OCI-LY3 (cell line): ENCODE data around the gene TMEM18.

Source experiments
- H2AFZ ChIP-seq: fragments of 200-600, 300-600 bp; shearing (Covaris generic); 2 replicates; pipeline ENCODE4 v1.6.0; 2014; ENCODE audit warnings: antibody characterized with exemption, low read depth, low read length
- H3K27ac ChIP-seq: fragments of 200-600, 300-600 bp; sonication (generic); 2 replicates; pipeline ENCODE4 v1.5.1; 2014; ENCODE audit warnings: mild to moderate bottlenecking, low read length, moderate library complexity, mixed read lengths
- H3K27me3 ChIP-seq: fragments of 200-600, 300-600 bp; sonication (generic); 2 replicates; pipeline ENCODE4 v1.6.1; 2014; ENCODE audit warnings: low read depth, low read length, mixed read lengths
- H3K36me3 ChIP-seq: fragments of 200-600, 300-600 bp; sonication (generic); replicated peaks from 2 replicates; pipeline ENCODE3; 2014; ENCODE audit warnings: low read depth, low read length, mixed read lengths
- H3K4me1 ChIP-seq: fragments of 300-600, 200-600 bp; sonication (generic); 2 replicates; pipeline ENCODE4 v1.6.1; 2014; ENCODE audit warnings: low read length, mixed read lengths
- H3K4me2 ChIP-seq: fragments of 200-600, 300-600 bp; sonication (generic); 2 replicates; pipeline ENCODE4 v1.6.1; 2014; ENCODE audit warnings: low read length, mixed read lengths
- H3K4me3 ChIP-seq: fragments of 300-600, 200-600 bp; sonication (generic); 2 replicates; pipeline ENCODE4 v1.5.1; 2014; ENCODE audit warnings: antibody characterized with exemption, mild to moderate bottlenecking, low read length, moderate library complexity
- H3K79me2 ChIP-seq: fragments of 300-600, 200-600 bp; shearing (Covaris generic); 2 replicates; pipeline ENCODE4 v1.6.1; 2014; ENCODE audit warnings: mild to moderate bottlenecking, low read length, mixed read lengths
- H3K9ac ChIP-seq: fragments of 300-600, 200-600 bp; shearing (Covaris generic); 2 replicates; pipeline ENCODE4 v1.6.0; 2014; ENCODE audit warnings: mild to moderate bottlenecking, low read length, moderate library complexity
- H3K9me3 ChIP-seq: fragments of 200-600, 300-600 bp; shearing (Covaris generic); 2 replicates; pipeline ENCODE4 v1.6.1; 2014; ENCODE audit warnings: low read length, mixed read lengths; ENCODE audit not compliant: insufficient read depth
- H4K20me1 ChIP-seq: fragments of 200-600, 300-600 bp; sonication (generic); 2 replicates; pipeline ENCODE4 v1.6.1; 2016; ENCODE audit warnings: low read length, mixed read lengths; ENCODE audit not compliant: insufficient read depth
- EZH2phosphoT487 ChIP-seq: fragments of 200-600 bp; shearing (Covaris generic); IDR thresholded peaks from 2 replicates; pipeline ENCODE4 v1.6.1; 2018; ENCODE audit warnings: antibody characterized with exemption, mixed run types, low read depth
- TF ChIP-seq, protein P1 (sequence below): fragments of 200-600, 300-600 bp; sonication (generic); IDR thresholded peaks from 2 replicates; pipeline ENCODE4 v1.5.1; 2014; ENCODE audit warnings: antibody characterized with exemption, low read length, low read depth

Gene TMEM18

DNA sequence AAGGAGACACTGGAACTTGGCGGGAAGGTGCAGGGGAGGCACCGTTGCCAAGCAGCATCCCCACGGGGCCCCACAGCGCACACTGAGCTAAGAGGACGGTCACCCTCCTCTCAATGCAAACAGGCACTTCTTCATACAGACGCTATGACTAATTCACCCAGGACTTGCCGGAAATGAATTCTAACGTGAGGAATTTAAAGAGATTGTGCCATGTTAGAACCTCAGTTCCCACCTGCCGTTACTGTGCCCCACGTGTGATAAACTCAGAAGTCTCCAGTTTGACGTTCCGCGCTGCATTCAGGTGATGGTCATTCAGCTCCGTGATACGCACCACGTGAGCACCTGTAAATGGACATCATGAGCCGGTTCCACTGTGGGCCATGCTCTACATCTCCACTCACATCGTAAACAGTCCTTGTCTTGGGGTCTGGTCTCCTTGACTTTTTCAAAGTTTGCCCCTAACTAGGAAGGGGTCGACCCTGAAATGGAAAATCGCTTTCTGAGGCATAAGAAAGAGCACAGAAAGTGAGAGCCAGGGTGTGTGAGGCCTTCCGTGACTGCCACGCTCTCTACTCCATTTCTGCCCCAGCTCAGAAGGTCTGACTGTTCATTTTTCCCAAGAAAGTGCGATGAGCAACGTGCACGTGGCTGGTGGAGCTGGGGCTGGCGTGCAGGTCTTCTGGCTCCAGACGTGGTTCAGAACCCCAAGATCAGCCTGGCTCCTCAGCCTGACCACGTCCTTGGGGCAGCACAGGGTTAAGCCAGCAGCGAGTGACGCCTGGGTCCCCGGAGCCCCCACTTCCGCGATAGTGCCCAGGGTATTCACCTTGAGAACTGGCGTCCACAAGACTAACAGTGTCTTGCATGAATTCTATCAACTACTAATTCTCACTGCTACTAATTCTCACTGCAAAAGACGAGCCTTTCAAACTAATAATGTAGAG lies 35.1 kb downstream of the TMEM18 start:
- Histone ChIP-seq H3K9me3 (no peaks in the 10 kb centered on the region), H2AFZ (no peak overlapping the region), H3K4me3 (no peak overlapping the region), H3K4me1 (peaks cover 3% of the 10 kb centered on the region), H4K20me1 (no peaks in the 10 kb centered on the region), H3K27ac (no peak overlapping the region), H3K79me2 (no peaks in the 10 kb centered on the region), H3K4me2 (no peak overlapping the region), H3K27me3 (peaks cover 16% of the 10 kb centered on the region), H3K36me3 (no peaks in the 10 kb centered on the region), H3K9ac (no peak overlapping the region)
- no peak for TF ChIP-seq EZH2phosphoT487
- TF ChIP-seq, protein P1, sequence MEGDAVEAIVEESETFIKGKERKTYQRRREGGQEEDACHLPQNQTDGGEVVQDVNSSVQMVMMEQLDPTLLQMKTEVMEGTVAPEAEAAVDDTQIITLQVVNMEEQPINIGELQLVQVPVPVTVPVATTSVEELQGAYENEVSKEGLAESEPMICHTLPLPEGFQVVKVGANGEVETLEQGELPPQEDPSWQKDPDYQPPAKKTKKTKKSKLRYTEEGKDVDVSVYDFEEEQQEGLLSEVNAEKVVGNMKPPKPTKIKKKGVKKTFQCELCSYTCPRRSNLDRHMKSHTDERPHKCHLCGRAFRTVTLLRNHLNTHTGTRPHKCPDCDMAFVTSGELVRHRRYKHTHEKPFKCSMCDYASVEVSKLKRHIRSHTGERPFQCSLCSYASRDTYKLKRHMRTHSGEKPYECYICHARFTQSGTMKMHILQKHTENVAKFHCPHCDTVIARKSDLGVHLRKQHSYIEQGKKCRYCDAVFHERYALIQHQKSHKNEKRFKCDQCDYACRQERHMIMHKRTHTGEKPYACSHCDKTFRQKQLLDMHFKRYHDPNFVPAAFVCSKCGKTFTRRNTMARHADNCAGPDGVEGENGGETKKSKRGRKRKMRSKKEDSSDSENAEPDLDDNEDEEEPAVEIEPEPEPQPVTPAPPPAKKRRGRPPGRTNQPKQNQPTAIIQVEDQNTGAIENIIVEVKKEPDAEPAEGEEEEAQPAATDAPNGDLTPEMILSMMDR = no peak

DNA sequence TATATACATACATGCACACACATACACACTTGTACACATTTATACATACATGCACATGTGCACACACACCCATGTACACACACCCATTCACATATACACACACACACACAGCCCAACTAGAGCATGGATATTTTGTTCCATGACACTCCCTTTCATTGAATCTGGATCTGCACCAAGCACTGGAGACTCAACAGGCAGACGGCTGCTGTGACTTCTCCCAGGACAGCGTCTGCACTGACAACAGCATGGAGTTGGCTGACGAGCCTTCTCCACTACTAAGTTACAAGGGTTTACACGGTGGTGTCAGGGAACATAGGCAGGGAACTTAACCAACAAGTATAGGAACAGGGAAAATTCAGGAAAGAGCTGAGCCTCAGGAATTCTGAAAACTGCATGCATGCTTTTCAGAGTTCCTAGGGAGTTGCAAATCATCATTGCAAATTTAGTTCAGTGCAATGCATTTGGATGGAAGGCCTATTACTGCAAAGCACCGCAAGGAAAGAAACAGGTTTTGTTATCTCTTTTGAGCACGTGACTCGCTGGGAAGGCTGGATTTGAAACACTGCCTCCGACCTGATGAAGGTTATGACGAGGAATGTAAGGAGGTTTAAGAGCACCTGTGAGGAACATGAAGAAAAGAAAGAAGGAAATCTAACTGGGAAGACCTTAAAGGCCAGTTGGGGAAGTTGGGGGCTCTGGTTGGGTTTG lies 35.9 kb downstream of the TMEM18 start:
- Histone ChIP-seq H3K9ac (no peak overlapping the region), H3K4me1 (no peaks in the 10 kb centered on the region), H3K27me3 (peaks cover 14% of the 10 kb centered on the region), H4K20me1 (no peaks in the 10 kb centered on the region), H3K9me3 (no peaks in the 10 kb centered on the region), H3K79me2 (no peaks in the 10 kb centered on the region), H2AFZ (no peak overlapping the region), H3K4me2 (no peak overlapping the region), H3K4me3 (no peak overlapping the region), H3K36me3 (no peaks in the 10 kb centered on the region), H3K27ac (no peak overlapping the region)
- no peak for TF ChIP-seq EZH2phosphoT487
- TF ChIP-seq, protein P1 = no peak

DNA sequence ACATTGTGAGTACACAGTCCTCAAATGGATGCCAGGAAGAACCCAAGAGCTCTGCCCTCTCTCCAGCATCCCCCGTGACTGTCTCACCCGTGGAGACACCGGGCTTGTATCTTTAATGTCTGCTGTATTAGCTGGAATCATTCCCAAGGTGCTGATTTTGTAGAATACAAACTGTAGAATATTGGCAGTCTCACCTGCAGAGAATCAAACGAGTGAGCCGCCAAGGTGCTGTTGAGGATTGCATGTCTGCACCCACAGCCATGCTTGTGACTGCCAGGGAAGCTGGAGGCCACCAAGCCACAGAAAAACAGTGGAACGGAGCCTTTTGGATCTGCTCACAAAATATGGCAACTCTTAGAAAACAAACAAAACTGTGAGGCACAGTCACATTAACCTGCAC lies 37.5 kb downstream of the TMEM18 start:
- Histone ChIP-seq H3K79me2 (no peaks in the 10 kb centered on the region), H3K27me3 (peaks cover 3% of the 10 kb centered on the region; the same call in 1 of the 2 replicates), H4K20me1 (no peaks in the 10 kb centered on the region), H3K27ac (no peak overlapping the region), H3K9ac (no peak overlapping the region), H2AFZ (no peak overlapping the region), H3K4me3 (no peak overlapping the region), H3K36me3 (no peaks in the 10 kb centered on the region), H3K4me1 (no peaks in the 10 kb centered on the region), H3K9me3 (no peaks in the 10 kb centered on the region), H3K4me2 (no peak overlapping the region)
- no peak for TF ChIP-seq EZH2phosphoT487
- TF ChIP-seq, protein P1 = no peak

DNA sequence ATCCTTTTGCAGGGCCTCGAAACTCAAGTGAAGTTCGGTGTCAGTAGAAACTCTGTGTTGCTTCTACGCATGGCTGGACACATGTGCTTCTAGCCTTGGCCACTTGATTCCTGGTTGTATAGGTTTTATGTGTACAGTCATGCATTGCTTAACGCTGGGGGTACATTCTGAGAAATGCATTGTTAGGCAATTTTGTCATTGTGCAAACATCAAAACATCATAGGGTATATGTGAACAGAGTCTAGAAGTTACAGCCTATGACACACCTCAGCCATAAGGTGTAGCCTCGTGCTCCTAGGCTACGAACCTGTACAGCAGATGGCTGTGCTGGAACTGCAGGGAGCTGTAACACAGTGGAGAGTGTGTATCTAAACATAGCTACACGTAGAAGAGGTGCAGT lies 39.4 kb downstream of the TMEM18 start:
- Histone ChIP-seq H2AFZ (no peak overlapping the region), H3K27ac (no peak overlapping the region), H4K20me1 (no peaks in the 10 kb centered on the region), H3K9me3 (no peaks in the 10 kb centered on the region), H3K27me3 (no peaks in the 10 kb centered on the region), H3K36me3 (no peaks in the 10 kb centered on the region), H3K9ac (no peak overlapping the region), H3K4me1 (no peaks in the 10 kb centered on the region), H3K4me3 (no peak overlapping the region), H3K79me2 (no peaks in the 10 kb centered on the region), H3K4me2 (no peak overlapping the region)
- TF ChIP-seq, protein P1 = no peak
- TF ChIP-seq EZH2phosphoT487 = no peak
